Natural killer cell (primary cell): ENCODE measurements around the gene VARS2. TPM values are rescaled to one million over a fixed set of nuclear protein-coding genes. Genes with fewer than 3 reads are reported as not detected.
"Not testable (repeated sequence)": the region's sequence is repeated elsewhere in the genome, so short reads cannot be mapped to it uniquely, and the experiment has no call there.

Source experiments
- ATAC-seq, 3 donors: fragments of 150-1000 bp in 2 of 3; fragments of 200-7000 bp in 1 of 3; cut with Tn5 transposase; 1 replicate in 1 of 3; 2 replicates in 2 of 3; pipeline ENCODE4 v1.10.0; 2021; ENCODE audit warnings: mild to moderate bottlenecking in 2 of 3, moderate library complexity in 2 of 3
- DNase-seq, 2 donors: peaks; one replicate each; pipeline versions ENCODE4 v3.0.0 to v3.0.0-alpha.2; 2013 to 2021; ENCODE audit warnings: mixed read lengths in 1 of 2
- H3K27ac ChIP-seq: one replicate; pipeline ENCODE4 v1.5.1; 2013; ENCODE audit warnings: mild to moderate bottlenecking, low read length
- H3K27me3 ChIP-seq: one replicate; pipeline ENCODE4 v1.6.1; 2013; ENCODE audit warnings: low read length; ENCODE audit not compliant: control insufficient read depth, insufficient read depth
- H3K36me3 ChIP-seq: one replicate; pipeline ENCODE4 v1.6.1; 2013; ENCODE audit warnings: low read length; ENCODE audit not compliant: control insufficient read depth, insufficient read depth
- H3K4me1 ChIP-seq: one replicate; pipeline ENCODE4 v1.6.1; 2013; ENCODE audit warnings: low read length; ENCODE audit not compliant: control insufficient read depth, insufficient read depth
- H3K4me3 ChIP-seq: one replicate; pipeline ENCODE4 v1.5.1; 2013; ENCODE audit warnings: low read length
- H3K9me3 ChIP-seq: one replicate; pipeline ENCODE4 v1.6.1; 2013; ENCODE audit warnings: low read length; ENCODE audit not compliant: control insufficient read depth, insufficient read depth
- H3K27ac Mint-ChIP-seq, 2 donors: one replicate each; pipeline ENCODE4 v1.8.0; 2022; ENCODE audit warnings: mild to moderate bottlenecking in 2 of 2, mixed read lengths in 2 of 2, moderate library complexity in 1 of 2
- H3K27me3 Mint-ChIP-seq, 2 donors: one replicate each; pipeline ENCODE4 v1.8.0; 2022; ENCODE audit warnings: low read depth in 2 of 2, mixed read lengths in 2 of 2
- H3K36me3 Mint-ChIP-seq: one replicate; pipeline ENCODE4 v1.8.0; 2022; ENCODE audit warnings: mixed read lengths
- H3K4me1 Mint-ChIP-seq, 2 donors: one replicate each; pipeline ENCODE4 v1.8.0; 2022; ENCODE audit warnings: mixed read lengths in 2 of 2
- H3K4me3 Mint-ChIP-seq: one replicate; pipeline ENCODE4 v1.8.0; 2022; ENCODE audit warnings: mild to moderate bottlenecking, moderate library complexity, mixed read lengths
- H3K9me3 Mint-ChIP-seq, 2 donors: one replicate each; pipeline ENCODE4 v1.8.0; 2022; ENCODE audit warnings: mixed read lengths in 2 of 2
- WGBS: methylation state at CpG from one replicate; pipeline ENCODE4 v1.1.7; 2013; ENCODE audit warnings: missing lambda C conversion rate; ENCODE audit not compliant: insufficient coverage; 5-methylcytosine and 5-hydroxymethylcytosine counted together
- intact Hi-C: fragments of 100-400 bp; cut with micrococcal nuclease; formaldehyde crosslinking; loops from one replicate; pipeline ENCODE4 v1.14.2; 2022
- total RNA-seq, 4 donors: library from RNA; stranded (reverse); fragments of 120-200 nt in 1 of 4; gene quantifications; one replicate each; pipeline versions ENCODE4 v1.2.3 to v1.2.4, GENCODE V29; 2013 to 2022
- TF ChIP-seq, protein P1 (sequence below): fragments of 200-600 bp; IDR thresholded peaks from one replicate; pipeline ENCODE4 v1.8.0; 2022; ENCODE audit warnings: antibody characterized with exemption

VARS2 gene
- total RNA-seq, 3 donors from 2014 or later (not counting 1 experiment from before 2014, with no cell fraction given), result 16.9 to 36.7 (median 24.5) TPM

DNA sequence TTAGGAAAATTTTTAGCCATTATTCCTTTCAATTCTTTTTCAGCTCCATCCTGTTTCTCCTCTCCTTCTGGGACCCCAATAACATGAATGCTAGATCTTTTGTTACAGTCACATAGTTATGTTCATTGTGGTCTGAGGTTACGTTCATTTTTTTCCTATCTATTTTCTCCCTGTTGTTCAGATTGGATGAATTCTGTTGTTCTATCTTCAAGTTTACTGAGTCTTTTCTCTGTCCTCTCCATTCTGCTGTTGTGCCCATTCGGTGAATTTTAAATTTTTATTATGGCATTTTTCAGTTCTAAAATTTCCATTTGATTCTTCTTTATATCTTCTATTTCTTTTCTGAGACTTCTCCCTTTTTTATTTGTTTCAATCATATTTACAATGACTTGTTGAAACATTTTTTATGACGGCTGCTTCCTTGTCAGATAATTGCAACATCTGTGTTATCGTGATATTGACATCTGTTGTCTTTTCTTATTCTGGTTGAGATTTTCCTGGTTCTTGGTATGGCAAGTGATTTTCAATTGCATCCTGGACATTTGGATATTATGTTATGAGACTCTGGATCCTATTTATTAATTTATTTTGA is 42.4 kb upstream of the VARS2 start:
- 94% methylated on average over 3 of the region's 4 CpGs for WGBS
- intact Hi-C loops, result no loop called here

DNA sequence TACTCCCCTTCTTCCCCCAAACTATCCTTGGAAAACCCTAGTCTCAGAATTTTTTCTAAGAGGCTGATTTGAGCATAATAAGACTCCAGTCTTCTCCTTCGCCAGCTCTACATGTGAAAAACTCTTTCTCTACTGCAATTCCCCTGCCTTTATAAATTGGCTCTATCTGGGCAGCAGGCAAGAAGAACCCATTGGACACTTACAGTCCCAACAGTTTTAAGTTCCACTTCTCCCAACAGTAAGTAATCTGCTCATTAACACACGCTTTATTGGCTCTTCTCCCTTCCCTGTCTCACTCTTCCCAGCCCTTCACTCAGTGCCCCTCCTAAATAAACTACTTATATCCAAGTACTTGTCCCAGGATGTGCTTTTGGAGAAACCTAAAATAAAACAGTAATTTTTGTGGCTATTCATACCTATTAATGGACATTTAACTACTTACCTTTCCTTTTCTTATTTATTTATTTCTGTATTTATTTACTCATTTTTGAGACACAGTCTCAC is 40.8 kb upstream of the VARS2 start:
- peaks cover 2 to 10% of the 10 kb centered on the region in 2 donors for H3K9me3 Mint-ChIP-seq

More for the DNA sequence above, 42.4 kb upstream of the VARS2 start:
- H3K4me3 Mint-ChIP-seq, result no peak overlapping the region
- Histone ChIP-seq H3K4me1 (no peaks in the 10 kb centered on the region), H3K27ac (no peak overlapping the region), H3K4me3 (no peak overlapping the region), H3K9me3 (peaks cover 16% of the 10 kb centered on the region), H3K27me3 (no peaks in the 10 kb centered on the region), H3K36me3 (no peaks in the 10 kb centered on the region)
- H3K4me1 Mint-ChIP-seq, result peaks cover 0 to 7% of the 10 kb centered on the region in 2 donors
- DNase-seq (no peak), ATAC-seq (no peak)
- peaks cover 2 to 10% of the 10 kb centered on the region in 2 donors for H3K9me3 Mint-ChIP-seq
- TF ChIP-seq, protein P1, sequence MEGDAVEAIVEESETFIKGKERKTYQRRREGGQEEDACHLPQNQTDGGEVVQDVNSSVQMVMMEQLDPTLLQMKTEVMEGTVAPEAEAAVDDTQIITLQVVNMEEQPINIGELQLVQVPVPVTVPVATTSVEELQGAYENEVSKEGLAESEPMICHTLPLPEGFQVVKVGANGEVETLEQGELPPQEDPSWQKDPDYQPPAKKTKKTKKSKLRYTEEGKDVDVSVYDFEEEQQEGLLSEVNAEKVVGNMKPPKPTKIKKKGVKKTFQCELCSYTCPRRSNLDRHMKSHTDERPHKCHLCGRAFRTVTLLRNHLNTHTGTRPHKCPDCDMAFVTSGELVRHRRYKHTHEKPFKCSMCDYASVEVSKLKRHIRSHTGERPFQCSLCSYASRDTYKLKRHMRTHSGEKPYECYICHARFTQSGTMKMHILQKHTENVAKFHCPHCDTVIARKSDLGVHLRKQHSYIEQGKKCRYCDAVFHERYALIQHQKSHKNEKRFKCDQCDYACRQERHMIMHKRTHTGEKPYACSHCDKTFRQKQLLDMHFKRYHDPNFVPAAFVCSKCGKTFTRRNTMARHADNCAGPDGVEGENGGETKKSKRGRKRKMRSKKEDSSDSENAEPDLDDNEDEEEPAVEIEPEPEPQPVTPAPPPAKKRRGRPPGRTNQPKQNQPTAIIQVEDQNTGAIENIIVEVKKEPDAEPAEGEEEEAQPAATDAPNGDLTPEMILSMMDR, result no peak
- H3K27ac Mint-ChIP-seq, result no peak overlapping the region
- H3K36me3 Mint-ChIP-seq, result peaks cover 15% of the 10 kb centered on the region
- H3K27me3 Mint-ChIP-seq, result peaks cover 0 to 9% of the 10 kb centered on the region in 2 donors

DNA sequence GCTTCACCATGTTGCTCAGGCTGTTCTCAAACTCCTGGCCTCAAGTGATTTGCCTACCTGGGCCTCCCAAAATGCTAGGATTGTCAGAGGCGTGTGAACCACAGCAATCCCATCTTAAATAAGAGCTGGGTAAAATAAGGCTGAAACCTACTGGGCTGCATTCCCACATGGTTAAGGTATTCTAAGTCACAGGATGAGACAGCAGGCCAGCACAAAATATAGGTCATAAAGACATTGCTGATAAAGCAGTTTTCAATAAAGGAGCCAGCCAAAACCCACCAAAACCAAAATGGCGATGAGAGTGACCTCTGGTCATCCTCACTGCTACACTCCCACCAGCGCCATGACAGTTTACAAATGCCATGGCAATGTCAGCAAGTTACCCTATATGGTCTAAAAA is 40.2 kb upstream of the VARS2 start:
- ATAC-seq, H3K9me3 Mint-ChIP-seq, H3K27me3 ChIP-seq, intact Hi-C loops, H3K27ac ChIP-seq, H3K36me3 ChIP-seq, H3K27me3 Mint-ChIP-seq, H3K27ac Mint-ChIP-seq, H3K4me3 Mint-ChIP-seq, DNase-seq, H3K4me3 ChIP-seq: not testable (repeated sequence)
- Mint-ChIP-seq H3K36me3 (peaks cover 15% of the 10 kb centered on the region), H3K4me1 (peaks cover 8 to 16% of the 10 kb centered on the region in 2 donors)
- peaks cover 16% of the 10 kb centered on the region for H3K9me3 ChIP-seq
- H3K4me1 ChIP-seq, result peaks cover 12% of the 10 kb centered on the region
- WGBS, result 91% methylated on average over 3 of the region's 3 CpGs

More for the DNA sequence above, 40.8 kb upstream of the VARS2 start:
- H3K4me1 ChIP-seq, result peaks cover 11% of the 10 kb centered on the region
- intact Hi-C loops, result no loop called here
- ATAC-seq, result no peak
- no peak overlapping the region for H3K27ac Mint-ChIP-seq
- H3K27ac ChIP-seq, result no peak overlapping the region
- H3K9me3 ChIP-seq, result peaks cover 16% of the 10 kb centered on the region
- TF ChIP-seq, protein P1, result no peak
- no peak overlapping the region for H3K4me3 ChIP-seq
- peaks cover 0 to 9% of the 10 kb centered on the region in 2 donors for H3K27me3 Mint-ChIP-seq
- no peak overlapping the region for H3K4me3 Mint-ChIP-seq
- no peak for DNase-seq
- H3K36me3 ChIP-seq, result no peaks in the 10 kb centered on the region
- H3K36me3 Mint-ChIP-seq, result peaks cover 15% of the 10 kb centered on the region
- peaks cover 8 to 16% of the 10 kb centered on the region in 2 donors for H3K4me1 Mint-ChIP-seq
- no peaks in the 10 kb centered on the region for H3K27me3 ChIP-seq
- 95% methylated on average over 2 of the region's 2 CpGs for WGBS

DNA sequence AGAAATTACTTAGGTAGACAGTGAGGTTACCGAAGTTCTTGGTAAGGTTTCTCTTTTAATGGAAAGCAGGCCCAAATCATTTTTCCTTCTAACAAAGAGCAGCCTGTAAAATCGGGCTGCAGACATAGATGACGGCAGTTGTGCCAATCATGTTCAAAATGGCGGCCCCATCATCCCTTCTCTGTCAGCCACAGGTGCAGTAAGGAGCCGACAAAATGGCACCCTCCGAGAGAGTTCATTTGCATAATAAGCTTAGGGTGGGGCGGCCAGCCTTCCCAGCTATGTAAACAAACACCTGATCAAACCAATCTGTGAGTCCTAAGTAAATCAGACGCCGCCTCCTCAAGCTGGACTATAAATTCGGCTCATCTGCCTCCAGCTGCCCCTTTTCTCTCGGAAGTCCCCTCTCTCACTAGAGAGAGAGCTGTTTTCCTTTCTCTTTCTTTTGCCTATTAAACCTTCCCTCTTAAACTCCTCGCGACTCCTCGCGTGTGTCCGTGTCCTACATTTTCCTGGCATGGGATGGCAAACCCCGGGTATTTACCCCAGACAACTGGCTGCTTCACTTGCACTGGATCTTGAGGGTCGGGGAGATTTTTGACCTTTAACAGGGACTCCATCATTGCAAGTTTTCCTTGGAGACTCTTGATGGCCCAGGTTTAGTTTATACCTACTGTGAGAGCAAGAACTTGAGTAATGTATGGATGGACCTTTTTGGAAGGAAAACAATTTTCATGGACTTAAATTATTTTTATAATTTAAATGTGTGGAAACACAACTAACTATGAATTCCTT is 38.6 kb upstream of the VARS2 start:
- WGBS, result 95% methylated on average over 17 of the region's 18 CpGs
- Histone ChIP-seq H3K27ac (no peak overlapping the region), H3K4me1 (peaks cover 12% of the 10 kb centered on the region), H3K27me3 (no peaks in the 10 kb centered on the region), H3K36me3 (no peaks in the 10 kb centered on the region), H3K9me3 (peaks cover 6% of the 10 kb centered on the region), H3K4me3 (no peak overlapping the region)
- Mint-ChIP-seq H3K36me3 (peaks cover 10% of the 10 kb centered on the region), H3K9me3 (peaks cover 2 to 6% of the 10 kb centered on the region in 2 donors), H3K4me3 (no peak overlapping the region), H3K27me3 (peaks cover 0 to 9% of the 10 kb centered on the region in 2 donors), H3K27ac (no peak overlapping the region), H3K4me1 (peaks cover 8 to 16% of the 10 kb centered on the region in 2 donors)
- intact Hi-C loops, result loop anchor here (5.0 kb wide), 1 partner anchor 193 kb away; no protein-coding TSS in a partner anchor
- DNase-seq, result no peak
- no peak for ATAC-seq
- TF ChIP-seq, protein P1, result no peak
